NCI-H774 (cell line): ENCODE data around the gene BSN.

Experiments
- DNase-seq: peaks from one replicate; lab custom pipeline; 2025; lab: John Stamatoyannopoulos, UW

BSN gene

GRCh38 chr3:49699281-49699979 is 145.2 kb downstream of the BSN start:
- no peak for DNase-seq

GRCh38 chr3:49700014-49700413 is 145.7 kb downstream of the BSN start:
- no peak for DNase-seq

GRCh38 chr3:49700453-49701128 is 146.3 kb downstream of the BSN start:
- DNase-seq = no peak

- DNase-seq = no peak
Observed at GRCh38 chr3:49701388-49702077, 147.3 kb downstream of the BSN start.

- no peak for DNase-seq
Observed at GRCh38 chr3:49702672-49703071, 148.4 kb downstream of the BSN start.

- DNase-seq = peak; percentile 19
Observed at GRCh38 chr3:49703443-49703927, 149.2 kb downstream of the BSN start.

- DNase-seq = no peak
Observed at GRCh38 chr3:49703956-49704355, 149.7 kb downstream of the BSN start.

- DNase-seq = no peak
Observed at GRCh38 chr3:49704629-49705028, 150.4 kb downstream of the BSN start.

GRCh38 chr3:49705390-49705960 is 151.2 kb downstream of the BSN start:
- DNase-seq = no peak

GRCh38 chr3:49706456-49707112 is 152.3 kb downstream of the BSN start:
- DNase-seq = no peak

GRCh38 chr3:49707113-49707480 is 152.8 kb downstream of the BSN start:
- DNase-seq = no peak

- no peak for DNase-seq
Observed at GRCh38 chr3:49709852-49710251, 155.6 kb downstream of the BSN start.

- no peak for DNase-seq
Observed at GRCh38 chr3:49711489-49711888, 157.2 kb downstream of the BSN start.

GRCh38 chr3:49712166-49712565 is 157.9 kb downstream of the BSN start:
- no peak for DNase-seq

- DNase-seq = no peak
Observed at GRCh38 chr3:49712631-49713317, 158.5 kb downstream of the BSN start.

GRCh38 chr3:49713336-49714105 is 159.2 kb downstream of the BSN start:
- DNase-seq = no peak

- DNase-seq = no peak
Observed at GRCh38 chr3:49714728-49715550, 160.7 kb downstream of the BSN start.

- DNase-seq = no peak
Observed at GRCh38 chr3:49715611-49716121, 161.4 kb downstream of the BSN start.

GRCh38 chr3:49716169-49716568 is 161.9 kb downstream of the BSN start:
- DNase-seq = no peak
